ENCODE measurements around the gene STOML2. TPM values are rescaled to one million over a fixed set of nuclear protein-coding genes. Genes with fewer than 3 reads are reported as not detected.

STOML2 gene
- total and polyA plus RNA-seq, 2 donors (not counting 1 experiment from before 2014, with no cell fraction given), result 58.9 to 64.6 TPM

DNA sequence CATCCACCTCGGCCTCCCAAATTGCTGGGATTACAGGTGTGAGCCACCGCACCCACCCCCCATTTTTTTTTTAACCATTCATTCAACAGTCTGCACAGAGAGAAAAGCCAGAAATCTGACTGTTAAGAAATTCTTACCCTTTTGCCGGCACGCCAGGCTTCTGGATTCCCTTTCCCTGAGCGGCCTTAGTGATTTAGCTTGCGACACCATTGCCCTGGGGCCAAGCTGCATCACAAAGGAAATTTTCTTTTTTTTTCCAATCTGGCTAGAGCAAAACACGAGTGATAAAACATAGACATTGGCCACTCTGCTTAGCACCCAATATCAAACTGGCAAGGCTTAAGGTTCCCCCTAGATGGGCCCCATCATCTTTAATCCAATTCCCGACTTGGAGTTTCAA is 33.9 kb upstream of the STOML2 start:
- ChIA-PET POLR2A (no interaction called here), CTCF (no interaction called here)
- no peaks in the 10 kb centered on the region for H3K79me2 ChIP-seq (ENCODE audit: control insufficient read depth, insufficient read depth, low read length)
- H3K4me3 Mint-ChIP-seq, result no peak overlapping the region
- DNase-seq, result no peak
- peaks cover 6% of the 10 kb centered on the region for H3K27me3 Mint-ChIP-seq
- no peak overlapping the region for H3K27ac Mint-ChIP-seq
- H4K20me1 ChIP-seq (ENCODE audit: control insufficient read depth, insufficient read depth, low read length, poor library complexity, severe bottlenecking), result no peaks in the 10 kb centered on the region
- H3K9me3 Mint-ChIP-seq (ENCODE audit: insufficient read depth), result peaks cover 1% of the 10 kb centered on the region
- no peak overlapping the region for H3K27ac ChIP-seq (ENCODE audit: low read length in 2 of 2)
- 95% methylated on average over 7 of the region's 8 CpGs for WGBS (ENCODE audit: insufficient coverage)
- peaks cover 1 to 18% (median 8%) of the 10 kb centered on the region in 3 donors for H3K9me3 ChIP-seq (ENCODE audit: control extremely low read depth in 1 of 3, control insufficient read depth in 2 of 3, insufficient read depth in 1 of 3, low read length in 2 of 3)
- no peaks in the 10 kb centered on the region for H3K36me3 ChIP-seq (replicated peaks in 1 of 2; ENCODE audit: control extremely low read depth in 1 of 2, control insufficient read depth in 1 of 2, extremely low read depth in 1 of 2, insufficient read depth in 2 of 2, low read length in 1 of 2)
- no peaks in the 10 kb centered on the region for H3K27me3 ChIP-seq (replicated peaks in 1 of 4; ENCODE audit: control extremely low read depth in 1 of 4, control insufficient read depth in 3 of 4, insufficient read depth in 4 of 4, low read length in 3 of 4)
- TF ChIP-seq CTCF (IDR thresholded peaks at IDR 0.05) (no peak), EZH2 (IDR thresholded peaks at IDR 0.05; ENCODE audit: borderline replicate concordance, insufficient read depth, low read depth, low read length, poor library complexity, severe bottlenecking) (no peak)
- no peaks in the 10 kb centered on the region for H3K4me1 ChIP-seq (ENCODE audit: control insufficient read depth in 2 of 2, insufficient read depth in 2 of 2, low read length in 2 of 2)
- no peak for ATAC-seq (ENCODE audit: low read depth)
- no peak overlapping the region for H3K4me2 ChIP-seq (replicated peaks; ENCODE audit: low read depth, low read length, poor library complexity, severe bottlenecking)
- H3K4me3 ChIP-seq (ENCODE audit: control extremely low read depth in 1 of 5, extremely low read depth in 1 of 5, insufficient read depth in 1 of 5, low read depth in 2 of 5, low read length in 4 of 5), result no peak overlapping the region
- no peaks in the 10 kb centered on the region for H3K4me1 Mint-ChIP-seq
- no peak overlapping the region for H2AFZ ChIP-seq (ENCODE audit: insufficient read depth, low read depth, low read length, poor library complexity, severe bottlenecking)
- intact Hi-C loops (cut with micrococcal nuclease), result no loop called here
- no peak overlapping the region for H3K9ac ChIP-seq (ENCODE audit: low read length)

- ChIA-PET CTCF (no interaction called here), POLR2A (no interaction called here)
- intact Hi-C loops (cut with micrococcal nuclease), result no loop called here
- Mint-ChIP-seq H3K27me3 (peaks cover 6% of the 10 kb centered on the region), H3K27ac (no peak overlapping the region), H3K4me1 (no peaks in the 10 kb centered on the region), H3K4me3 (no peak overlapping the region), H3K9me3 (ENCODE audit: insufficient read depth) (peaks cover 2% of the 10 kb centered on the region)
- ATAC-seq (ENCODE audit: low read depth) (no peak), DNase-seq (no peak)
- Histone ChIP-seq H2AFZ (ENCODE audit: insufficient read depth, low read depth, low read length, poor library complexity, severe bottlenecking) (no peak overlapping the region), H3K9ac (ENCODE audit: low read length) (no peak overlapping the region), H4K20me1 (ENCODE audit: control insufficient read depth, insufficient read depth, low read length, poor library complexity, severe bottlenecking) (no peaks in the 10 kb centered on the region), H3K9me3 (ENCODE audit: control extremely low read depth in 1 of 3, control insufficient read depth in 2 of 3, insufficient read depth in 1 of 3, low read length in 2 of 3) (peaks cover 1 to 11% (median 6%) of the 10 kb centered on the region in 3 donors), H3K27ac (ENCODE audit: low read length in 2 of 2) (no peak overlapping the region), H3K4me3 (ENCODE audit: control extremely low read depth in 1 of 5, extremely low read depth in 1 of 5, insufficient read depth in 1 of 5, low read depth in 2 of 5, low read length in 4 of 5) (no peak overlapping the region), H3K36me3 (replicated peaks in 1 of 2; ENCODE audit: control extremely low read depth in 1 of 2, control insufficient read depth in 1 of 2, extremely low read depth in 1 of 2, insufficient read depth in 2 of 2, low read length in 1 of 2) (no peaks in the 10 kb centered on the region), H3K4me2 (replicated peaks; ENCODE audit: low read depth, low read length, poor library complexity, severe bottlenecking) (no peak overlapping the region), H3K4me1 (ENCODE audit: control insufficient read depth in 2 of 2, insufficient read depth in 2 of 2, low read length in 2 of 2) (no peaks in the 10 kb centered on the region), H3K79me2 (ENCODE audit: control insufficient read depth, insufficient read depth, low read length) (no peaks in the 10 kb centered on the region), H3K27me3 (replicated peaks in 1 of 4; ENCODE audit: control extremely low read depth in 1 of 4, control insufficient read depth in 3 of 4, insufficient read depth in 4 of 4, low read length in 3 of 4) (no peaks in the 10 kb centered on the region)
- TF ChIP-seq EZH2 (IDR thresholded peaks at IDR 0.05; ENCODE audit: borderline replicate concordance, insufficient read depth, low read depth, low read length, poor library complexity, severe bottlenecking), result no peak
- TF ChIP-seq CTCF (IDR thresholded peaks at IDR 0.05), result no peak
- WGBS (ENCODE audit: insufficient coverage), result 90% methylated on average over 3 of the region's 7 CpGs
Observed at GRCh38 chr9:35135988-35136387, 33.1 kb upstream of the STOML2 start.
